ENCODE results near the gene TMEM26.

Gene TMEM26

DNA sequence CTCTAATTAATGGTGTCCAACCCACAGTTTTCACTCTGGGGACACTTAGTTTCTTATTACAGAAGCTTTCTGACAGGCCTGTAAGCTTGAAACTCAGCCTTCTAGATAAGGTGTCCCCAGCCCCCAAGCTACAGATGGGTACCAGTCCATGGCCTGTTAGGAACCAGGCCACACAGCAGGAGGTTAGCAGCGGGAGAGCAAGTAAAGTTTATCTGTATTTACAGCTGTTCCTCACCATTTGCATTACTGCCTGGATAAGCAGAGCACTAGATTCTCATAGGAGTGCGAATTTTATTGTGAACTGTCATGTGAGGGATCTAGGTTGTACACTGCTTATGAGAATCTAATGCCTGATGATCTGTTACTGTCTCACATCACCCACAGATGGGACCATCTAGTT is 93.7 kb downstream of the TMEM26 start:
- no peaks in the 10 kb centered on the region for H3K27me3 ChIP-seq (ENCODE audit: insufficient read depth, low read depth, severe bottlenecking)
- H3K36me3 ChIP-seq, result no peaks in the 10 kb centered on the region
- no peak overlapping the region for H3K4me3 ChIP-seq (ENCODE audit: low read depth, low read length)
- no peaks in the 10 kb centered on the region for H3K9me3 ChIP-seq (ENCODE audit: severe bottlenecking)
- no peak overlapping the region for H3K27ac ChIP-seq
- TF ChIP-seq, protein P1, sequence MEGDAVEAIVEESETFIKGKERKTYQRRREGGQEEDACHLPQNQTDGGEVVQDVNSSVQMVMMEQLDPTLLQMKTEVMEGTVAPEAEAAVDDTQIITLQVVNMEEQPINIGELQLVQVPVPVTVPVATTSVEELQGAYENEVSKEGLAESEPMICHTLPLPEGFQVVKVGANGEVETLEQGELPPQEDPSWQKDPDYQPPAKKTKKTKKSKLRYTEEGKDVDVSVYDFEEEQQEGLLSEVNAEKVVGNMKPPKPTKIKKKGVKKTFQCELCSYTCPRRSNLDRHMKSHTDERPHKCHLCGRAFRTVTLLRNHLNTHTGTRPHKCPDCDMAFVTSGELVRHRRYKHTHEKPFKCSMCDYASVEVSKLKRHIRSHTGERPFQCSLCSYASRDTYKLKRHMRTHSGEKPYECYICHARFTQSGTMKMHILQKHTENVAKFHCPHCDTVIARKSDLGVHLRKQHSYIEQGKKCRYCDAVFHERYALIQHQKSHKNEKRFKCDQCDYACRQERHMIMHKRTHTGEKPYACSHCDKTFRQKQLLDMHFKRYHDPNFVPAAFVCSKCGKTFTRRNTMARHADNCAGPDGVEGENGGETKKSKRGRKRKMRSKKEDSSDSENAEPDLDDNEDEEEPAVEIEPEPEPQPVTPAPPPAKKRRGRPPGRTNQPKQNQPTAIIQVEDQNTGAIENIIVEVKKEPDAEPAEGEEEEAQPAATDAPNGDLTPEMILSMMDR (IDR thresholded peaks at IDR 0.05; ENCODE audit: low read depth, low read length), result no peak
- DNase-seq, result no peak

DNA sequence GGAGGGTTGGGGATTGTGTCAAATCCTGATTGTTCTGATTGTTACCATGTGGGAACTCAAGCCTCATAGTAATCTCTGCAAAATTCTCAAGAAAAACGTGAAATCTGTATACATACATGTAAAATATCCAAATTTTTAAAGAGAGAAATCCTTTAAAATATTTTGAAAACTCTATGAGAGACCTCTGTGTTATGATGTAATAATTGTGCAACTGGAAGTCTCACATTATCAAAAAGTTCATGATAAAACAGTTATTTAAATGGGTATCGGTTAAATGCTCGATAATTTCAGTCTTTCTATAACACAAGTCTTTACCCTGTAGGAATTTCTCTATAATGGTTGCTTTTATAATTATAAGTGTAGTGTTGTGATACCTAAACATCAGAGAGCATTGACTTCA is 95.5 kb downstream of the TMEM26 start:
- Histone ChIP-seq H3K27ac (no peak overlapping the region), H3K36me3 (no peaks in the 10 kb centered on the region), H3K4me3 (ENCODE audit: low read depth, low read length) (no peak overlapping the region), H3K9me3 (ENCODE audit: severe bottlenecking) (no peaks in the 10 kb centered on the region), H3K27me3 (ENCODE audit: insufficient read depth, low read depth, severe bottlenecking) (no peaks in the 10 kb centered on the region)
- no peak for DNase-seq
- TF ChIP-seq, protein P1 (IDR thresholded peaks at IDR 0.05; ENCODE audit: low read depth, low read length), result no peak
